Measurements from ENCODE around the gene CEBPG. TPM values are rescaled to one million over a fixed set of nuclear protein-coding genes. Genes with fewer than 3 reads are reported as not detected.

Gene CEBPG
- total RNA-seq (10 to 100 TPM; 29.4 to 30.0 TPM), polyA plus RNA-seq (1 to 10 TPM; 4.5 to 9.3 (median 4.8) TPM), total RNA-seq (32.2 to 148 (median 80.8) reads per million in 6 experiments)

- Mint-ChIP-seq H3K27ac (peak within 1 kb of the TSS; percentile 76 to 95 (median 89)), H3K27me3 (no peaks in the 10 kb centered on the region), H3K9me3 (no peaks in the 10 kb centered on the region), H3K4me3 (peak within 1 kb of the TSS; percentile 84 to 98 (median 90)), H3K36me3 (peaks cover 0 to 9% (median under 1%) of the 10 kb centered on the region in 3 donors), H3K4me1 (peaks cover 21 to 52% (median 45%) of the 10 kb centered on the region in 4 donors)
- ATAC-seq (peak; percentile 88 to 91), DNase-seq (peak; percentile 89 to 99 (median 95))
- POLR2A ChIA-PET: interaction anchor here (0.5 to 4.6 kb wide), 9 partner anchors 24 to 1303 kb away, joined by 3 to 27 read pairs (median 3); partner anchors contain the start of genes ANKRD27, PDCD5, SCGB2B2 and ZNF302
Observed at GRCh38 chr19:33373453-33374235, at the start of gene CEBPG. CEBPG (plus strand) TSS chr19:33373709; CDS start chr19:33379240, 5,531 bp downstream.

DNA sequence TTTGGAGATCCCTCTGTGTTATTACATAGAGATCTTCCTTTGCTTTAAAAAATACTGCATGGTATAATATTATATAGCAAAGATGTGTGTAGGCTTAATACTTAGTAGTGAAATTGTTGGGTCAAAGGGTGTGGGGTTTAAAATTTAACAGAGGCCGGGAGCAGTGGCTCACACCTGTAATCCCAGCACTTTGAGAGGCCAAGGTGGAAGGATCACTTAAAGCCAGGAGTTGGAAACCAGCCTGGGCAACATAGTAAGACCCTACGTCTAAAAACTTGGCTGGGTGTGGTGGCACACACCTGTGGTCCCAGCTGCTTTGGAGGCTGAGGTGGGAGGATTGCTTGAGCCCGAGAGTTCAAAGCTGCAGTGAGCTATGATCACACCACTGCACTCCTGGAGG is 48.9 kb upstream of the CEBPG start:
- Mint-ChIP-seq H3K4me1 (peaks cover 0 to under 1% (median 0%) of the 10 kb centered on the region in 4 donors), H3K36me3 (peaks cover 0 to 24% (median 3%) of the 10 kb centered on the region in 3 donors), H3K27ac (no peak overlapping the region), H3K27me3 (peaks cover 10 to 16% (median 12%) of the 10 kb centered on the region in 5 donors), H3K9me3 (peaks cover 0 to 33% (median 14%) of the 10 kb centered on the region in 9 donors), H3K4me3 (no peak overlapping the region)
- no peak for ATAC-seq
- POLR2A ChIA-PET: no interaction called here
- no peak for DNase-seq

GRCh38 chr19:33325920-33326319 is 47.6 kb upstream of the CEBPG start:
- Mint-ChIP-seq H3K27ac (no peak overlapping the region), H3K36me3 (peaks cover 0 to 14% (median under 1%) of the 10 kb centered on the region in 3 donors), H3K9me3 (peaks cover 0 to 21% (median 4%) of the 10 kb centered on the region in 9 donors), H3K4me3 (no peak overlapping the region), H3K27me3 (peaks cover 12 to 27% (median 17%) of the 10 kb centered on the region in 5 donors), H3K4me1 (peaks cover 0 to 7% (median 0%) of the 10 kb centered on the region in 4 donors)
- no peak for DNase-seq
- no peak for ATAC-seq
- POLR2A ChIA-PET: no interaction called here

- peaks cover 0 to 19% (median 0%) of the 10 kb centered on the region in 4 donors for H3K4me1 Mint-ChIP-seq
- H3K27ac Mint-ChIP-seq: no peak overlapping the region
- no peak for ATAC-seq
Observed at GRCh38 chr19:33329060-33329459, 44.4 kb upstream of the CEBPG start.

GRCh38 chr19:33329736-33330135 is 43.8 kb upstream of the CEBPG start:
- Mint-ChIP-seq H3K36me3 (peaks cover 0 to 2% (median 0%) of the 10 kb centered on the region in 3 donors), H3K4me1 (peaks cover 0 to 19% (median 0%) of the 10 kb centered on the region in 4 donors), H3K9me3 (no peaks in the 10 kb centered on the region), H3K27ac (no peak overlapping the region), H3K27me3 (peaks cover 16 to 27% (median 19%) of the 10 kb centered on the region in 5 donors), H3K4me3 (no peak overlapping the region)
- DNase-seq (no peak), ATAC-seq (no peak)
- POLR2A ChIA-PET: no interaction called here

More at GRCh38 chr19:33329060-33329459, 44.4 kb upstream of the CEBPG start:
- Mint-ChIP-seq H3K36me3 (peaks cover 0 to 2% (median 0%) of the 10 kb centered on the region in 3 donors), H3K9me3 (no peaks in the 10 kb centered on the region), H3K4me3 (no peak overlapping the region), H3K27me3 (peaks cover 16 to 27% (median 19%) of the 10 kb centered on the region in 5 donors)
- POLR2A ChIA-PET: no interaction called here
- no peak for DNase-seq

- Mint-ChIP-seq H3K27me3 (peaks cover 16 to 27% (median 22%) of the 10 kb centered on the region in 5 donors), H3K9me3 (no peaks in the 10 kb centered on the region), H3K27ac (no peak overlapping the region), H3K4me3 (no peak overlapping the region), H3K36me3 (peaks cover 0 to 2% (median 0%) of the 10 kb centered on the region in 3 donors), H3K4me1 (peaks cover 0 to 19% (median 0%) of the 10 kb centered on the region in 4 donors)
- DNase-seq (no peak), ATAC-seq (no peak)
- POLR2A ChIA-PET: no interaction called here
Observed at GRCh38 chr19:33332248-33332647, 41.3 kb upstream of the CEBPG start.

GRCh38 chr19:33333151-33333550 is 40.4 kb upstream of the CEBPG start:
- POLR2A ChIA-PET: no interaction called here
- H3K27me3 Mint-ChIP-seq: peaks cover 20 to 29% (median 26%) of the 10 kb centered on the region in 5 donors
- peaks cover 0 to 2% (median 0%) of the 10 kb centered on the region in 9 donors for H3K9me3 Mint-ChIP-seq
- ATAC-seq (no peak), DNase-seq (no peak)
- peaks cover 0 to 2% (median 0%) of the 10 kb centered on the region in 3 donors for H3K36me3 Mint-ChIP-seq
- H3K4me1 Mint-ChIP-seq: peaks cover 0 to 19% (median 0%) of the 10 kb centered on the region in 4 donors
- H3K27ac Mint-ChIP-seq: no peak overlapping the region
- no peak overlapping the region for H3K4me3 Mint-ChIP-seq

- H3K4me1 Mint-ChIP-seq: peaks cover 0 to 19% (median 0%) of the 10 kb centered on the region in 4 donors
- H3K27ac Mint-ChIP-seq: no peak overlapping the region
- peaks cover 20 to 26% (median 23%) of the 10 kb centered on the region in 5 donors for H3K27me3 Mint-ChIP-seq
- ATAC-seq (no peak), DNase-seq (no peak)
- peaks cover 0 to 2% (median 0%) of the 10 kb centered on the region in 3 donors for H3K36me3 Mint-ChIP-seq
- no peak overlapping the region for H3K4me3 Mint-ChIP-seq
- H3K9me3 Mint-ChIP-seq: peaks cover 0 to 2% (median 0%) of the 10 kb centered on the region in 9 donors
- POLR2A ChIA-PET: no interaction called here
Observed at GRCh38 chr19:33333642-33334041, 39.9 kb upstream of the CEBPG start.

DNA sequence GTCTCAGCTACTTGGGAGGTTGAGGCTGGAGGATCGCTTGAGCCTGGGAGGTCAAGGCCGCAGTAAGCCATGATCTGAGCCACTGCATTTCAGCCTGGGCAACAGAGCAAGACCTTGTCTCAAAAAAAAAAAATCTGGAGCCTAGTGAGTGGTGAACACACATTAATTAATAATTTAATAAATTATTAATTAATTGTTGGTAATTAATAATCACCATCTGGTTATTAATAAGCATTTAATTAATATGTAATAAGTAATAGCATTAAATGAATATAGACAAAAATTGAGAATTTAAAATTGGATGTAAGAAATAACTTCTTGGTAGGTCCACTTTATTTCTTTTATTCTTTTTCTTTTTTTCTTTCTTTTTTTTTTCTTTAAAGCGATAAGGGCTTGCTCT is 39.2 kb upstream of the CEBPG start:
- DNase-seq (no peak), ATAC-seq (no peak)
- Mint-ChIP-seq H3K4me3 (no peak overlapping the region), H3K36me3 (peaks cover 0 to 2% (median 0%) of the 10 kb centered on the region in 3 donors), H3K9me3 (peaks cover 0 to 2% (median 0%) of the 10 kb centered on the region in 9 donors), H3K4me1 (peaks cover 0 to 19% (median 0%) of the 10 kb centered on the region in 4 donors), H3K27me3 (peaks cover 18 to 25% (median 21%) of the 10 kb centered on the region in 5 donors), H3K27ac (no peak overlapping the region)
- POLR2A ChIA-PET: no interaction called here

- no peak overlapping the region for H3K4me3 Mint-ChIP-seq
- H3K27me3 Mint-ChIP-seq: peaks cover 9 to 18% (median 15%) of the 10 kb centered on the region in 5 donors
- ATAC-seq: no peak
- H3K4me1 Mint-ChIP-seq: peaks cover 0 to 13% (median 0%) of the 10 kb centered on the region in 4 donors
- DNase-seq: no peak
- no peak overlapping the region for H3K27ac Mint-ChIP-seq
- POLR2A ChIA-PET: interaction anchor here (0.7 kb wide), 1 partner anchor 685 kb away, joined by 5 read pairs; no protein-coding TSS in a partner anchor
- peaks cover 0 to 2% (median 0%) of the 10 kb centered on the region in 3 donors for H3K36me3 Mint-ChIP-seq
- peaks cover 0 to 2% (median 0%) of the 10 kb centered on the region in 9 donors for H3K9me3 Mint-ChIP-seq
Observed at GRCh38 chr19:33335446-33335845, 38.1 kb upstream of the CEBPG start.

GRCh38 chr19:33339016-33339984 is 34.2 kb upstream of the CEBPG start:
- H3K9me3 Mint-ChIP-seq: peaks cover 0 to 2% (median 0%) of the 10 kb centered on the region in 9 donors
- H3K27ac Mint-ChIP-seq: no peak overlapping the region
- DNase-seq: no peak
- H3K27me3 Mint-ChIP-seq: peaks cover 9 to 29% (median 25%) of the 10 kb centered on the region in 5 donors
- no peak for ATAC-seq
- H3K4me1 Mint-ChIP-seq: peaks cover 0 to under 1% (median 0%) of the 10 kb centered on the region in 4 donors
- no peaks in the 10 kb centered on the region for H3K36me3 Mint-ChIP-seq
- no peak overlapping the region for H3K4me3 Mint-ChIP-seq
- POLR2A ChIA-PET: no interaction called here

GRCh38 chr19:33340991-33341390 is 32.5 kb upstream of the CEBPG start:
- Mint-ChIP-seq H3K4me1 (peaks cover 0 to 2% (median 0%) of the 10 kb centered on the region in 4 donors), H3K27me3 (peaks cover 13 to 46% (median 38%) of the 10 kb centered on the region in 5 donors), H3K27ac (no peak overlapping the region), H3K4me3 (no peak overlapping the region), H3K9me3 (peaks cover 0 to 2% (median 0%) of the 10 kb centered on the region in 9 donors), H3K36me3 (no peaks in the 10 kb centered on the region)
- ATAC-seq (no peak), DNase-seq (no peak)
- POLR2A ChIA-PET: no interaction called here

All from naive thymus-derived CD8-positive, alpha-beta T cell (primary cell).